ENCODE results near the gene CALHM2.

The CALHM2 gene

GRCh38 chr10:103476046-103476768 is 24.0 kb upstream of the CALHM2 start:
- DNase-seq (ENCODE audit: low spot score): no peak

GRCh38 chr10:103475437-103475836 is 23.3 kb upstream of the CALHM2 start:
- DNase-seq (ENCODE audit: low spot score): no peak

- no peak for DNase-seq (ENCODE audit: low spot score)
Observed at GRCh38 chr10:103474077-103474476, 21.9 kb upstream of the CALHM2 start.

- no peak for DNase-seq (ENCODE audit: low spot score)
Observed at GRCh38 chr10:103473261-103473671, 21.1 kb upstream of the CALHM2 start.

GRCh38 chr10:103472005-103472404 is 19.8 kb upstream of the CALHM2 start:
- no peak for DNase-seq (ENCODE audit: low spot score)

GRCh38 chr10:103470761-103471653 is 18.8 kb upstream of the CALHM2 start:
- no peak for DNase-seq (ENCODE audit: low spot score)

- no peak for DNase-seq (ENCODE audit: low spot score)
Observed at GRCh38 chr10:103469201-103469600, 17.0 kb upstream of the CALHM2 start.

- no peak for DNase-seq (ENCODE audit: low spot score)
Observed at GRCh38 chr10:103467406-103467805, 15.2 kb upstream of the CALHM2 start.

GRCh38 chr10:103466734-103467133 is 14.6 kb upstream of the CALHM2 start:
- DNase-seq (ENCODE audit: low spot score): no peak

GRCh38 chr10:103465411-103466179 is 13.4 kb upstream of the CALHM2 start:
- no peak for DNase-seq (ENCODE audit: low spot score)

- no peak for DNase-seq (ENCODE audit: low spot score)
Observed at GRCh38 chr10:103463499-103463898, 11.3 kb upstream of the CALHM2 start.

GRCh38 chr10:103459615-103460014 is 7.4 kb upstream of the CALHM2 start:
- DNase-seq (ENCODE audit: low spot score): no peak

GRCh38 chr10:103458720-103459119 is 6.5 kb upstream of the CALHM2 start, which contains the start of gene CALHM1:
Gene CALHM1 (minus strand): TSS chr10:103458900. CDS start chr10:103458751, 149 bp downstream.
- peak; percentile 79 for DNase-seq (ENCODE audit: low spot score)

GRCh38 chr10:103457896-103458583 is 5.9 kb upstream of the CALHM2 start:
- no peak for DNase-seq (ENCODE audit: low spot score)

GRCh38 chr10:103457176-103457712 is 5.1 kb upstream of the CALHM2 start:
- DNase-seq (ENCODE audit: low spot score): no peak

- no peak for DNase-seq (ENCODE audit: low spot score)
Observed at GRCh38 chr10:103456074-103456660, 4.0 kb upstream of the CALHM2 start.

GRCh38 chr10:103455235-103455634 is 3.1 kb upstream of the CALHM2 start:
- DNase-seq (ENCODE audit: low spot score): no peak

GRCh38 chr10:103454026-103454425 is 1.9 kb upstream of the CALHM2 start:
- DNase-seq (ENCODE audit: low spot score): no peak

- no peak for DNase-seq (ENCODE audit: low spot score)
Observed at GRCh38 chr10:103452506-103453230, 498 bp upstream of the CALHM2 start.

- DNase-seq (ENCODE audit: low spot score): peak; percentile 26
Observed at GRCh38 chr10:103451091-103451813, 918 bp downstream of the CALHM2 start.
